HG03571 (cell line): ENCODE data around the gene ETF1.

Experiments used
- ATAC-seq: cut with Tn5 transposase; IDR thresholded peaks from one replicate; pipeline ENCODE4 v1.9.1; 2021; ENCODE audit not compliant: unreplicated experiment

The ETF1 gene

GRCh38 chr5:138465261-138466124, 77.5 kb downstream of the ETF1 start, which contains the start of gene EGR1:
Gene EGR1 (plus strand): TSS chr5:138465479. CDS start chr5:138465762, 283 bp downstream.
- peak; percentile 54 for ATAC-seq

- ATAC-seq, result peak; percentile 70
These were observed 78.4 kb downstream of the ETF1 start for GRCh38 chr5:138464388-138465260.

- ATAC-seq, result peak; percentile 47
These were observed 79.0 kb downstream of the ETF1 start for GRCh38 chr5:138464008-138464387.

- no peak for ATAC-seq
These were observed 79.5 kb downstream of the ETF1 start for GRCh38 chr5:138463419-138464007.

- ATAC-seq, result no peak
These were observed 81.5 kb downstream of the ETF1 start for GRCh38 chr5:138461343-138462125.

GRCh38 chr5:138460032-138460693, 82.9 kb downstream of the ETF1 start:
- ATAC-seq, result no peak

- no peak for ATAC-seq
These were observed 83.6 kb downstream of the ETF1 start for GRCh38 chr5:138459311-138459933.

- ATAC-seq, result no peak
These were observed 84.2 kb downstream of the ETF1 start for GRCh38 chr5:138458856-138459255.

- no peak for ATAC-seq
These were observed 84.7 kb downstream of the ETF1 start for GRCh38 chr5:138458384-138458783.

- ATAC-seq, result no peak
These were observed 85.3 kb downstream of the ETF1 start for GRCh38 chr5:138457531-138458275.
